ENCODE data around the gene TPO. TPM values are rescaled to one million over a fixed set of nuclear protein-coding genes. Genes with fewer than 3 reads are reported as not detected.

Gene TPO
- polyA plus RNA-seq, 1 experiment = not detected

DNA sequence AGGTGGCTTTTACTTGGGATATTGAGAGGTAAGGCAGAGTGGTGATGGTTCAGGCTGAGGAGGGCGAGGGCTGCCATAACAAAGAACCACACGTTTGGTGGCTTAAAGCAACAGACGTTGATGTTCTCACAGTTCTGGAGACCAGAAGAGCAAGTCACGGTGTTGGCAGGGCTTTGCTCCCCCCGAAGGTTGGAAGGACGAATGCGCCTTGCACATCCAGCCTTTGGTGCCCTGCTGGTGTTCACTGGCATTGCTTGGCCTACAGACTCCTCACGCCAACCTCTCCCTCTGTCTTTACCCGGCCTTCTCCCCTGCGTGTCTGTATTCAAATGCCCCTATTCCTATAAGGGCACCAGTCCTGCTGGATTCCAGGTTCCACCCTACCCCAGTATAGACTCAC lies 125.4 kb downstream of the TPO start:
- ChIA-PET CTCF (no interaction called here), POLR2A (no interaction called here)
- H3K4me3 ChIP-seq (ENCODE audit: low read depth, low read length) = no peak overlapping the region
- no peaks in the 10 kb centered on the region for H3K36me3 ChIP-seq (ENCODE audit: control insufficient read depth, insufficient read depth, low read length)
- TF ChIP-seq, protein P1, sequence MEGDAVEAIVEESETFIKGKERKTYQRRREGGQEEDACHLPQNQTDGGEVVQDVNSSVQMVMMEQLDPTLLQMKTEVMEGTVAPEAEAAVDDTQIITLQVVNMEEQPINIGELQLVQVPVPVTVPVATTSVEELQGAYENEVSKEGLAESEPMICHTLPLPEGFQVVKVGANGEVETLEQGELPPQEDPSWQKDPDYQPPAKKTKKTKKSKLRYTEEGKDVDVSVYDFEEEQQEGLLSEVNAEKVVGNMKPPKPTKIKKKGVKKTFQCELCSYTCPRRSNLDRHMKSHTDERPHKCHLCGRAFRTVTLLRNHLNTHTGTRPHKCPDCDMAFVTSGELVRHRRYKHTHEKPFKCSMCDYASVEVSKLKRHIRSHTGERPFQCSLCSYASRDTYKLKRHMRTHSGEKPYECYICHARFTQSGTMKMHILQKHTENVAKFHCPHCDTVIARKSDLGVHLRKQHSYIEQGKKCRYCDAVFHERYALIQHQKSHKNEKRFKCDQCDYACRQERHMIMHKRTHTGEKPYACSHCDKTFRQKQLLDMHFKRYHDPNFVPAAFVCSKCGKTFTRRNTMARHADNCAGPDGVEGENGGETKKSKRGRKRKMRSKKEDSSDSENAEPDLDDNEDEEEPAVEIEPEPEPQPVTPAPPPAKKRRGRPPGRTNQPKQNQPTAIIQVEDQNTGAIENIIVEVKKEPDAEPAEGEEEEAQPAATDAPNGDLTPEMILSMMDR (IDR thresholded peaks at IDR 0.05; ENCODE audit: insufficient read depth, low read depth, low read length) = peak; percentile 47
- 0 out of 2 replicates have a peak, but pooled peaks cover 1% of the 10 kb centered on the region for H3K27me3 ChIP-seq (ENCODE audit: control insufficient read depth, insufficient read depth, low read length)
- no peak for DNase-seq (ENCODE audit: low read depth)

DNA sequence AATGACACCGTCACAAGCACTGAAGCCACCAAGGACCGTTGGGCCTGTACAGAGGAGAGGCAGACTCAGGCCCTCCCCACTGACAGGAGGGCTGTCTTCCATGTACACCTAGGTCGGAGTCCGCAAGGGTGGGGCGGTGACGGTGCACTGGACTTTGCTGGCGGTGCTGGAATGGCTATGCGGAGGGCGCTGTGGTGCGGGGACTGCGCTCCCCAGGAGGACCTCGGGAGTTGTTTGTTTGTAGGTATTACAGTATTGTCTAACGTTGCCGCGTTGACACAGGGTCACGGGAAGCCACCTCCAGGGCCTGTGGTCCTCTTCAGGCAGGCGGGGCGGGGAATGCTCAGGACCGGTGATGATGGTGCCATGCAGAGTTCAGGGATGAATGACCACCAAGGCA lies 126.2 kb downstream of the TPO start:
- no peak for DNase-seq (ENCODE audit: low read depth)
- TF ChIP-seq, protein P1 (IDR thresholded peaks at IDR 0.05; ENCODE audit: insufficient read depth, low read depth, low read length) = no peak
- H3K27me3 ChIP-seq (ENCODE audit: control insufficient read depth, insufficient read depth, low read length) = 0 out of 2 replicates have a peak, but pooled peaks cover 1% of the 10 kb centered on the region
- H3K4me3 ChIP-seq (ENCODE audit: low read depth, low read length) = no peak overlapping the region
- ChIA-PET POLR2A (no interaction called here), CTCF (interaction anchor here (2.6 to 3.4 kb wide), 2 partner anchors 11 to 585 kb away, joined by 10 to 11 read pairs; no protein-coding TSS in a partner anchor)
- no peaks in the 10 kb centered on the region for H3K36me3 ChIP-seq (ENCODE audit: control insufficient read depth, insufficient read depth, low read length)

DNA sequence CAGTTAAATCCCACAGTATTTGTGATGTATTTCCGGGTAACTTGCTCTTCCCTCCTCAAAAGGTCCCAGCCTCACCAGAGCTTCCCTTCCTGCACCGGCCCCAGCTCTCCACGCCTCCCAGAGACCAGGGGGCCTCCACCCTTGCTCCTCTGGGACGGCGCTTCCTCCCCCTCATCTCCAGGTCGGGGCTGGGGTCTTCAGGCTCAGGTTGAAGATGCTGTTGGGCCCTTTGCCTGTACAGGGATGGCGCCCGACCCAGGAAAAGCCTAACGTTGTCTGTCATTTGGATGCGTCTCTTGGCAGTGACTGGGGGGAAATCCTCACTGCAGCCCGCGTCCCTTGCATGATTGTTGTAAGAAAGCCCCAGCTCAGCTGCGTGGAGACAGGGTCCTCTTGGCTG lies 126.7 kb downstream of the TPO start:
- TF ChIP-seq, protein P1 (IDR thresholded peaks at IDR 0.05; ENCODE audit: insufficient read depth, low read depth, low read length) = no peak
- DNase-seq (ENCODE audit: low read depth) = no peak
- 0 out of 2 replicates have a peak, but pooled peaks cover 1% of the 10 kb centered on the region for H3K27me3 ChIP-seq (ENCODE audit: control insufficient read depth, insufficient read depth, low read length)
- H3K36me3 ChIP-seq (ENCODE audit: control insufficient read depth, insufficient read depth, low read length) = no peaks in the 10 kb centered on the region
- POLR2A ChIA-PET = no interaction called here
- H3K4me3 ChIP-seq (ENCODE audit: low read depth, low read length) = no peak overlapping the region
- CTCF ChIA-PET = interaction anchor here (1.3 to 3.4 kb wide), 3 partner anchors 10 to 586 kb away, joined by 3 to 11 read pairs (median 10); no protein-coding TSS in a partner anchor

DNA sequence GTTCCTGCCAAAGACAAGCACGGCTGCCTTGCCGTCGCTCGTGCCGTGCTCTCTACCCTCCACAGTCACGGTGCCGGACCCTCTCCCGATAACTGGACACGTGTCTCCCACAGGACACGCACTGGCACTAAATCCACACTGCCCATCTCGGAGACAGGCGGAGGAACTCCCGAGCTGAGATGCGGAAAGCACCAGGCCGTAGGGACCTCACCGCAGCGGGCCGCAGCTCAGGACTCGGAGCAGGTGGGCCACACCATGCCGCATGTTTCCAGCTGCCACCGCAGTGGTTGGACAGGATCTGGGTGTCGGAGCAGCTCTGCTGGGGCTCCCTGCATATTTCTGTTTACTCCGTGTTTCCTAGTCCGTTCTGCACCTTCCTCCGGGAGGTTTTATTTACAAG lies 127.2 kb downstream of the TPO start:
- ChIA-PET CTCF (interaction anchor here (0.6 to 3.4 kb wide), 6 partner anchors 10 to 825 kb away, joined by 3 to 11 read pairs (median 5); no protein-coding TSS in a partner anchor), POLR2A (no interaction called here)
- TF ChIP-seq, protein P1 (IDR thresholded peaks at IDR 0.05; ENCODE audit: insufficient read depth, low read depth, low read length) = no peak
- H3K36me3 ChIP-seq (ENCODE audit: control insufficient read depth, insufficient read depth, low read length) = no peaks in the 10 kb centered on the region
- DNase-seq (ENCODE audit: low read depth) = no peak
- no peak overlapping the region for H3K4me3 ChIP-seq (ENCODE audit: low read depth, low read length)
- H3K27me3 ChIP-seq (ENCODE audit: control insufficient read depth, insufficient read depth, low read length) = 0 out of 2 replicates have a peak, but pooled peaks cover 1% of the 10 kb centered on the region

DNA sequence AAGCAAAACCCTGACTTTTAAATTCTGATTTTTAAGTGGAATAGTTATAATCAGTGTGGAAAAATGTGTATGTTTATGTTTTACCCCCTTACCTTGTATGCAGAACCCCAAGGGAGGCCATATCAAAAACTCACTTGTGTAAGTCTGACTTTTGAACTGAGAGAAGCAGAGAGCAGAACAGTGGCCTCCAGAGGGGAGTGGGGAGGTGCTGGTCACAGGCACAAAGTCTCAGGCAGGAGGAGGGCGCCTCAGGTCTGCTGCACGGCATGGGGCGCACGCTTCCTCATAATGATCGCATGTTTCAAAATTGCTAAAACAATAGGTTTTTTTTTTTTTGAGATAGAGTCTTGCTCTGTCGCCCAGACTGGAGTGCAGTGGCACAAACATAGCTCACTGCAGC lies 127.8 kb downstream of the TPO start:
- DNase-seq (ENCODE audit: low read depth) = no peak
- Histone ChIP-seq H3K27me3 (ENCODE audit: control insufficient read depth, insufficient read depth, low read length) (0 out of 2 replicates have a peak, but pooled peaks cover 1% of the 10 kb centered on the region), H3K4me3 (ENCODE audit: low read depth, low read length) (no peak overlapping the region), H3K36me3 (ENCODE audit: control insufficient read depth, insufficient read depth, low read length) (no peaks in the 10 kb centered on the region)
- ChIA-PET CTCF (interaction anchor here (0.6 to 3.4 kb wide), 6 partner anchors 9 to 826 kb away, joined by 3 to 11 read pairs (median 5); no protein-coding TSS in a partner anchor), POLR2A (no interaction called here)
- TF ChIP-seq, protein P1 (IDR thresholded peaks at IDR 0.05; ENCODE audit: insufficient read depth, low read depth, low read length) = no peak

Measured in BJ (cell line).